Naive thymus-derived CD4-positive, alpha-beta T cell (primary cell): ENCODE data around the gene MACF1. TPM values are rescaled to one million over a fixed set of nuclear protein-coding genes. Genes with fewer than 3 reads are reported as not detected.

Experiments used
- ATAC-seq: fragments of 150-1000 bp; cut with Tn5 transposase; 2 replicates; pipeline ENCODE4 v1.10.0; 2021; ENCODE audit warnings: mild to moderate bottlenecking, moderate library complexity
- CTCF ChIA-PET: fragments of 350-600 bp; sonication (Branson Sonifier 250); formaldehyde crosslinking; loops from one replicate; lab custom pipeline; 2021; ENCODE audit warnings: antibody characterized with exemption; lab: Charles Lee
- POLR2A ChIA-PET: fragments of 350-600 bp; sonication (Branson Sonifier 250); formaldehyde crosslinking; loops from one replicate; lab custom pipeline; 2021; ENCODE audit warnings: antibody characterized with exemption, inconsistent platforms; lab: Charles Lee
- DNase-seq, 9 donors: peaks; one replicate each; pipeline versions ENCODE4 v3.0.0 to v3.0.0-alpha.2; 2020 to 2022; ENCODE audit warnings: mixed read lengths in 1 of 9
- H3K27ac ChIP-seq: one replicate; pipeline ENCODE4 v1.7.0; 2013; ENCODE audit warnings: mild to moderate bottlenecking, low read depth, low read length, moderate library complexity
- H3K27me3 ChIP-seq, 2 donors: one replicate each; pipeline ENCODE4 v1.7.0; 2013; ENCODE audit warnings: low read length in 2 of 2, mild to moderate bottlenecking in 2 of 2, moderate library complexity in 2 of 2; ENCODE audit not compliant: control insufficient read depth in 2 of 2, insufficient read depth in 2 of 2
- H3K36me3 ChIP-seq, 3 experiments: 1 replicate in 2 of 3; 2 replicates in 1 of 3; pipeline ENCODE4 v1.7.0; 2013; ENCODE audit warnings: low read length in 3 of 3, mild to moderate bottlenecking in 3 of 3, moderate library complexity in 1 of 3; ENCODE audit not compliant: insufficient read depth in 3 of 3, control insufficient read depth in 2 of 3
- H3K4me1 ChIP-seq, 2 donors: one replicate each; pipeline ENCODE4 v1.7.0; 2013; ENCODE audit warnings: low read length in 2 of 2, mild to moderate bottlenecking in 2 of 2, moderate library complexity in 1 of 2; ENCODE audit not compliant: control insufficient read depth in 2 of 2, insufficient read depth in 2 of 2
- H3K4me3 ChIP-seq: 2 replicates; pipeline ENCODE4 v1.7.0; 2013; ENCODE audit warnings: mild to moderate bottlenecking, low read length
- H3K9me3 ChIP-seq, 3 experiments: 1 replicate in 2 of 3; 2 replicates in 1 of 3; pipeline ENCODE4 v1.7.0; 2013; ENCODE audit warnings: low read length in 3 of 3; ENCODE audit not compliant: control insufficient read depth in 2 of 3
- H3K27ac Mint-ChIP-seq, 9 donors: one replicate each; pipeline ENCODE4 v1.8.0; 2020 to 2022; ENCODE audit warnings: mixed read lengths in 9 of 9, mild to moderate bottlenecking in 8 of 9, moderate library complexity in 5 of 9, inconsistent platforms in 2 of 9
- H3K27me3 Mint-ChIP-seq, 5 donors: one replicate each; pipeline ENCODE4 v1.8.0; 2021 to 2022; ENCODE audit warnings: mixed read lengths in 5 of 5, mild to moderate bottlenecking in 1 of 5
- H3K36me3 Mint-ChIP-seq, 5 donors: one replicate each; pipeline ENCODE4 v1.8.0; 2020 to 2022; ENCODE audit warnings: mixed read lengths in 5 of 5, mild to moderate bottlenecking in 3 of 5, inconsistent platforms in 1 of 5
- H3K4me1 Mint-ChIP-seq, 7 donors: one replicate each; pipeline ENCODE4 v1.8.0; 2020 to 2022; ENCODE audit warnings: mixed read lengths in 7 of 7, mild to moderate bottlenecking in 3 of 7, inconsistent platforms in 1 of 7
- H3K4me3 Mint-ChIP-seq, 10 donors: one replicate each; pipeline ENCODE4 v1.8.0; 2020 to 2022; ENCODE audit warnings: mild to moderate bottlenecking in 10 of 10, mixed read lengths in 10 of 10, moderate library complexity in 6 of 10, inconsistent platforms in 2 of 10
- H3K9me3 Mint-ChIP-seq, 11 donors: one replicate each; pipeline ENCODE4 v1.8.0; 2020 to 2022; ENCODE audit warnings: mixed read lengths in 11 of 11, mild to moderate bottlenecking in 4 of 11, inconsistent platforms in 1 of 11, moderate library complexity in 1 of 11
- intact Hi-C, 2 donors: fragments of 100-400 bp; cut with micrococcal nuclease; formaldehyde crosslinking; loops; one replicate each; pipeline ENCODE4 v1.15.1; 2023
- polyA plus RNA-seq, 2 donors: library from polyadenylated mRNA; unstranded; fragments of 300-500 nt; fragmentation: Illumina TruSeq; gene quantifications; one replicate each; pipeline ENCODE4 v1.2.3, GENCODE V29; 2021
- total RNA-seq, 6 experiments: library from RNA in 5 of 6; stranded (reverse) in 5 of 6; gene quantifications; 1 replicate in 5 of 6; 2 replicates in 1 of 6; pipeline ENCODE4 v1.2.3 and lab custom pipeline; 2021 to 2026

Gene MACF1
- total and polyA plus RNA-seq, 7 experiments from 2014 or later = 21.2 to 409 (median 288) TPM

- Mint-ChIP-seq H3K4me1 (peaks cover 51 to 83% (median 78%) of the 10 kb centered on the region in 7 donors), H3K9me3 (peaks cover 0 to 1% (median 0%) of the 10 kb centered on the region in 11 donors), H3K27me3 (no peaks in the 10 kb centered on the region), H3K4me3 (peak overlapping the region in 1 of 10 donors; percentile 37), H3K27ac (peak overlapping the region in 4 of 9 donors; percentile 18 to 81 (median 70)), H3K36me3 (peaks cover 0 to 22% (median 15%) of the 10 kb centered on the region in 5 donors)
- Histone ChIP-seq H3K27ac (no peak overlapping the region), H3K9me3 (no peaks in the 10 kb centered on the region), H3K4me1 (peaks cover 22 to 42% of the 10 kb centered on the region in 2 donors), H3K27me3 (no peaks in the 10 kb centered on the region), H3K36me3 (peaks cover 0 to 28% (median 0%) of the 10 kb centered on the region in 3 experiments), H3K4me3 (no peak overlapping the region)
- DNase-seq (no peak), ATAC-seq (no peak)
- ChIA-PET CTCF (interaction anchor here (1.7 kb wide), 1 partner anchor 16 kb away, joined by 8 read pairs; no protein-coding TSS in a partner anchor), POLR2A (no interaction called here)
- intact Hi-C loops = loop anchor here in 1 of 2 donors (2.0 kb wide), 1 partner anchor 15 kb away; no protein-coding TSS in a partner anchor
Measured at GRCh38 chr1:39394059-39394458, 189.6 kb downstream of the MACF1 start.

- no peak overlapping the region for H3K4me3 ChIP-seq
- intact Hi-C loops = loop anchor here in 1 of 2 donors (2.0 kb wide), 1 partner anchor 14 kb away; no protein-coding TSS in a partner anchor
- H3K27me3 ChIP-seq = no peaks in the 10 kb centered on the region
- Mint-ChIP-seq H3K4me1 (peaks cover 56 to 87% (median 82%) of the 10 kb centered on the region in 7 donors), H3K27me3 (no peaks in the 10 kb centered on the region), H3K9me3 (peaks cover 0 to 1% (median 0%) of the 10 kb centered on the region in 11 donors), H3K36me3 (peaks cover 0 to 22% (median 15%) of the 10 kb centered on the region in 5 donors), H3K27ac (peak overlapping the region in 6 of 9 donors; percentile 9 to 81 (median 64)), H3K4me3 (no peak overlapping the region)
- H3K9me3 ChIP-seq = no peaks in the 10 kb centered on the region
- DNase-seq (peak in 2 of 9 donors; percentile 23 to 35), ATAC-seq (peak; percentile 72)
- ChIA-PET CTCF (interaction anchor here (1.7 kb wide), 1 partner anchor 16 kb away, joined by 8 read pairs; no protein-coding TSS in a partner anchor), POLR2A (interaction anchor here (1.0 kb wide), 1 partner anchor 11 kb away, joined by 6 read pairs; no protein-coding TSS in a partner anchor)
- H3K4me1 ChIP-seq = peaks cover 23 to 42% of the 10 kb centered on the region in 2 donors
- H3K36me3 ChIP-seq = peaks cover 0 to 23% (median 0%) of the 10 kb centered on the region in 3 experiments
- H3K27ac ChIP-seq = no peak overlapping the region
Measured at GRCh38 chr1:39394598-39394997, 190.1 kb downstream of the MACF1 start.

GRCh38 chr1:39395357-39395831, 190.9 kb downstream of the MACF1 start:
- CTCF ChIA-PET = interaction anchor here (0.6 to 1.7 kb wide), 2 partner anchors 15 to 194 kb away, joined by 3 to 8 read pairs; no protein-coding TSS in a partner anchor
- ATAC-seq = no peak
- H3K27me3 ChIP-seq = no peaks in the 10 kb centered on the region
- H3K4me1 ChIP-seq = peaks cover 23 to 42% of the 10 kb centered on the region in 2 donors
- H3K9me3 ChIP-seq = no peaks in the 10 kb centered on the region
- H3K9me3 Mint-ChIP-seq = peaks cover 0 to 1% (median 0%) of the 10 kb centered on the region in 11 donors
- peaks cover 60 to 88% (median 84%) of the 10 kb centered on the region in 7 donors for H3K4me1 Mint-ChIP-seq
- no peaks in the 10 kb centered on the region for H3K27me3 Mint-ChIP-seq
- peak overlapping the region in 5 of 9 donors; percentile 11 to 62 (median 57) for H3K27ac Mint-ChIP-seq
- peak overlapping the region in 1 of 10 donors; percentile 40 for H3K4me3 Mint-ChIP-seq
- intact Hi-C loops = loop anchor here in 1 of 2 donors (2.0 kb wide), 1 partner anchor 13 kb away; no protein-coding TSS in a partner anchor
- no peak overlapping the region for H3K4me3 ChIP-seq
- H3K36me3 Mint-ChIP-seq = peaks cover 0 to 15% (median 9%) of the 10 kb centered on the region in 5 donors
- POLR2A ChIA-PET = interaction anchor here (1.0 kb wide), 1 partner anchor 10 kb away, joined by 6 read pairs; no protein-coding TSS in a partner anchor
- no peak overlapping the region for H3K27ac ChIP-seq
- no peak for DNase-seq
- H3K36me3 ChIP-seq = peaks cover 0 to 16% (median 0%) of the 10 kb centered on the region in 3 experiments

- Mint-ChIP-seq H3K27me3 (no peaks in the 10 kb centered on the region), H3K4me3 (peak overlapping the region in 2 of 10 donors; percentile 2 to 6), H3K9me3 (peaks cover 0 to 1% (median 0%) of the 10 kb centered on the region in 11 donors), H3K4me1 (peaks cover 54 to 81% (median 78%) of the 10 kb centered on the region in 7 donors), H3K36me3 (peaks cover 0 to 7% (median 4%) of the 10 kb centered on the region in 5 donors), H3K27ac (peak overlapping the region in 2 of 9 donors; percentile 48 to 56)
- H3K36me3 ChIP-seq = peaks cover 0 to 9% (median 0%) of the 10 kb centered on the region in 3 experiments
- CTCF ChIA-PET = interaction anchor here (1.2 kb wide), 1 partner anchor 14 kb away, joined by 4 read pairs; no protein-coding TSS in a partner anchor
- H3K9me3 ChIP-seq = no peaks in the 10 kb centered on the region
- DNase-seq (no peak), ATAC-seq (no peak)
- no peaks in the 10 kb centered on the region for H3K27me3 ChIP-seq
- intact Hi-C loops = no loop called here
- no peak overlapping the region for H3K27ac ChIP-seq
- peaks cover 23 to 42% of the 10 kb centered on the region in 2 donors for H3K4me1 ChIP-seq
- no peak overlapping the region for H3K4me3 ChIP-seq
- POLR2A ChIA-PET = no interaction called here
Measured at GRCh38 chr1:39396671-39397070, 192.2 kb downstream of the MACF1 start.

- H3K4me3 Mint-ChIP-seq = peak overlapping the region in 4 of 10 donors; percentile 52 to 66 (median 63)
- intact Hi-C loops = no loop called here
- Histone ChIP-seq H3K27me3 (no peaks in the 10 kb centered on the region), H3K9me3 (no peaks in the 10 kb centered on the region), H3K36me3 (peaks cover 0 to 4% (median 0%) of the 10 kb centered on the region in 3 experiments), H3K27ac (no peak overlapping the region), H3K4me1 (peaks cover 23 to 42% of the 10 kb centered on the region in 2 donors), H3K4me3 (no peak overlapping the region)
- DNase-seq (no peak), ATAC-seq (no peak)
- H3K4me1 Mint-ChIP-seq = peaks cover 50 to 78% (median 76%) of the 10 kb centered on the region in 7 donors
- H3K27ac Mint-ChIP-seq = peak overlapping the region in 4 of 9 donors; percentile 8 to 70 (median 36)
- POLR2A ChIA-PET = interaction anchor here (1.7 kb wide), 1 partner anchor 12 kb away, joined by 9 read pairs; no protein-coding TSS in a partner anchor
- H3K27me3 Mint-ChIP-seq = no peaks in the 10 kb centered on the region
- H3K9me3 Mint-ChIP-seq = peaks cover 0 to 1% (median 0%) of the 10 kb centered on the region in 11 donors
- CTCF ChIA-PET = interaction anchor here (0.6 to 2.0 kb wide), 3 partner anchors 9 to 37 kb away, joined by 3 to 6 read pairs (median 3); no protein-coding TSS in a partner anchor
- H3K36me3 Mint-ChIP-seq = peaks cover 0 to 7% (median 3%) of the 10 kb centered on the region in 5 donors
Measured at GRCh38 chr1:39397487-39397886, 193.0 kb downstream of the MACF1 start.

GRCh38 chr1:39398278-39399021, 194.0 kb downstream of the MACF1 start:
- Histone ChIP-seq H3K9me3 (no peaks in the 10 kb centered on the region), H3K27me3 (no peaks in the 10 kb centered on the region), H3K4me1 (peaks cover 23 to 39% of the 10 kb centered on the region in 2 donors), H3K36me3 (peaks cover 0 to 4% (median 0%) of the 10 kb centered on the region in 3 experiments), H3K4me3 (no peak overlapping the region), H3K27ac (no peak overlapping the region)
- peak overlapping the region in 8 of 9 donors; percentile 15 to 70 (median 38) for H3K27ac Mint-ChIP-seq
- DNase-seq = peak in 1 of 9 donors; percentile 11
- intact Hi-C loops = no loop called here
- peaks cover 0 to 9% (median 7%) of the 10 kb centered on the region in 5 donors for H3K36me3 Mint-ChIP-seq
- peak; percentile 87 for ATAC-seq
- ChIA-PET POLR2A (interaction anchor here (1.7 kb wide), 1 partner anchor 11 kb away, joined by 9 read pairs; no protein-coding TSS in a partner anchor), CTCF (interaction anchor here (0.7 to 2.0 kb wide), 3 partner anchors 10 to 409 kb away, joined by 3 to 6 read pairs (median 3); no protein-coding TSS in a partner anchor)
- H3K4me3 Mint-ChIP-seq = peak overlapping the region in 9 of 10 donors; percentile 8 to 66 (median 53)
- peaks cover 0 to 1% (median 0%) of the 10 kb centered on the region in 11 donors for H3K9me3 Mint-ChIP-seq
- no peaks in the 10 kb centered on the region for H3K27me3 Mint-ChIP-seq
- peaks cover 48 to 74% (median 70%) of the 10 kb centered on the region in 7 donors for H3K4me1 Mint-ChIP-seq
